SHP77 (cell line): ENCODE results near the gene SLC31A2.

Source experiments
- DNase-seq, 2 experiments: peaks; one replicate each; lab custom pipeline; 2025; lab: John Stamatoyannopoulos, UW

The SLC31A2 gene

GRCh38 chr9:113151696-113152630, 1.2 kb downstream of the SLC31A2 start:
- no peak for DNase-seq

- no peak for DNase-seq
These were observed 1.9 kb downstream of the SLC31A2 start for GRCh38 chr9:113152699-113153098.

DNA sequence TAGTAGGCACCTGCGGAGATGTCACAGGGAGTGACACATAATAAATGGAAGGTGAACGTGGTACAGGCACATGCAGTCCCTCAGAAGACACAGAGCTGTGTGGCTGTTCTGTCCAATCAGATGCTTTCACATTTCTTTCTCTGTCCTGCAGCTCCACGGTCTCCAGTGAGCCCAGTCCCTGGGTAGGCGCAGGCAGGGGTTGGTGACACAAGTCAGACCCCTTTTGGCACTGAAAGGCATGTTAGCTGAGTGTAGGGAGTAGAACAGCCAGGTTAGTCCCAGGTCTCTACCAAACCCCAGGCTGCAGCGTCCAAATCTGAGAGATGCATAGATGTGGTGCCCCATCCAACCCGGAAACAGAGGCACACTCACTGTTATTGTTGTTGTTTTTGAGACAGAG, 2.8 kb downstream of the SLC31A2 start:
- DNase-seq: no peak

DNA sequence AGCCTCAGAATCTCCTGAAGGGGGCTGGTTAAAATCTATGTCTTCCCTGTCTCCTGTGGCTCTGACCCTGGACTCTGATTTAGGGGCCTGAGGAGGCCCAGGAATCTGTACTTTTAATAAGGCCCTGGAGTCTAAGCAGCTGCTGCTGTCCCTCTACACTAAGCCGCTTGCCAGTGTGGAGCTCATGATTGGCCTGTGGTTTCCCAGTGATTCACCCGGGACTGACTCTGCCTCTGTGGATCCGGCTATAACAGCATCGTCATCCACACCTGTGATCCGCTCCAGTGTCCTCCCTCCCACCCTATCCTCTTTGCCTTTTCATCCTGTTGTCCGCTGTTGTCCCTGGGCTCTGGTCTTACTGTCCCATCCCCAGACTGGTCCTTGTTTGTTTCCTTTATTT, 3.7 kb downstream of the SLC31A2 start:
- no peak for DNase-seq

- no peak for DNase-seq
These were observed 4.1 kb downstream of the SLC31A2 start for GRCh38 chr9:113154946-113155345.

DNA sequence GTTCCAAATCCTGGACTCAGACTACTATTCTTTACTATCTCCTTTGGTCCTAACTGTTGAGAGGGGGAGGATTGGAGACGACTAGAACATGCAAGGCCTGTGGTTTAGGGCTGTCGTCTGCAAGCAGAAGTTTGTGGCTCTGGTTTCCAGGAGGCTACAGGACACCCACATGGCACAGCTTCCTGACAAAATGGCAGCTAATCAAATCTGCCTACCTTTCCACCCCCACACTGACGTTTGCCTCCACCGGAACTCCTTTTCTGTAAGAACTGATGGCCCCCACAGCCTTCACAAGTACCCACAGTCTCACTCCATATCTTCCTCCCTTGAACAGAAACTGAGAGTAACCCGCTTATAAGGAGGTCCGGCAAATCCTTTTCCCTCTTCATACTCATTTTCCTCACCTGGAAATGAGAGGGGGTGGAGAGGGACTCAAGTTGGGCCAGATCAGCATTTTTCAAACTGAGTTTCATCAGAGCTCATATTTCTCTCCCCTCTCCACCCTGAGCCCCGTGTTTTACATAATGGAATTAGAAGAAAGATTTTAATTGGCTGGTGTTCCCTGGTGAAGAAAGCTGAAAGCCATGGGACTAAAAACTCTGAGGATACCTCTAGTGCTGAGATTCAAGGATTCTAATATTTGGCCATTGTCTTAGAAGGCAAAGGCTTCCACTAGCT, 5.2 kb downstream of the SLC31A2 start:
- no peak for DNase-seq

DNA sequence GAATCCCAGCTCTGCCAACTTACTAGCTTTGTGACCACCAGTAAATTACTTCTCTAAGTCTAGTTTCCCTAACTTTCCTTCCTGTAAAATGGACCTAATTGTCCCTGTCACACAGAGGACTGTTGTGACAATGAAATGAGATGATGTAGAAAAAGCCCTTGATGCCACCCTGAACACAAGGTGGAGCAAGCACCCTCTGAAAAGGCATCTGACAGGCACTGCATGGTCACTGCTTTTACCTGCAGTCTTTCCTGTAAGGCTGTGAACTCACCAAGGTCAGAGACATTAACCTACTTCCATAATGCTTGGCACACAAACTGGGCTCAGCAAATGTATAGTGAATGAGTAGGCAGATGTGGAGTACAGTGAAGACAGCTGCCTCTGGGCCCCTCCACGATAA, 6.1 kb downstream of the SLC31A2 start:
- no peak for DNase-seq

- DNase-seq: no peak
These were observed 7.6 kb downstream of the SLC31A2 start for GRCh38 chr9:113158446-113158845.

DNA sequence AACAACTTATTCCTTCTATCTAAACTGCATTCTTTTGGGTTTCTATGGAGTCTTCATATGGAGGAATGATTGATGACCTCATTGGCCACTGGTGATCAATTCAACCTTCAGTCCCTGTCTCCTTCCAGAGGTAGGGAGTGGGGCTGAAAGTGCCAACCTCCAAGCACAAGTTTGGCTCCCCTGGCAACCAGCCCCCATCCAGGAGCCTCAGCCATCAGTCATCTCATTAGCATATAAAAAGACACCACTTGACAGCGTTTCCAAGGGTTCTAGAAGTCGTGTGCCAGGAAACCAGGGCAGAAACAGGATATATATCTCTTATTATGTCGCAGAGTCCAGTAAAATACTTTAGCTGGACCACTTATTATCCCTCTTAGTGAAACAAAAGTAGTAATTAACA, 9.8 kb downstream of the SLC31A2 start:
- DNase-seq: no peak

- DNase-seq: no peak
These were observed 12.2 kb downstream of the SLC31A2 start for GRCh38 chr9:113163001-113163400.

- DNase-seq: no peak
These were observed 13.9 kb downstream of the SLC31A2 start for GRCh38 chr9:113164536-113165300.

GRCh38 chr9:113166039-113166438, 15.2 kb downstream of the SLC31A2 start:
- DNase-seq: no peak

- no peak for DNase-seq
These were observed 18.0 kb downstream of the SLC31A2 start for GRCh38 chr9:113168809-113169208.

DNA sequence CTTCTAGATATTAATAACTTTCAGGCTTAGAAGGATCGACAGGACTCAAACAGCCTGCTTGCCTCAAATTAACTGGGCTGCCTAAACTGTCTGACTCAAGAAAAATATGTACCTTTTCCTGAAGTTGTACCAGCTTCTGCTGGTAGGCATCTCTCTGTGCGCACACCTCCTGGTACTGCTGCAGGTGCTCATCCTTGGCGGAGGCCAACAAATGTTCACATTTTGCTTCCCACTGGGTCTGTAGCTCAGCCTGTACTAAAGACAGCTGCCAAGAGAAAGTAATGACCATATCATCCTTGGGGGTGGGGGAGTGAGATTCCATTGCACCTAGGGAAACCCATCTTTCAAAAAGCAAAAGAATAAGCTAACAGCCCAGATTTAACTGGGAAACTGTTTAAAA, 22.5 kb downstream of the SLC31A2 start:
- no peak for DNase-seq

DNA sequence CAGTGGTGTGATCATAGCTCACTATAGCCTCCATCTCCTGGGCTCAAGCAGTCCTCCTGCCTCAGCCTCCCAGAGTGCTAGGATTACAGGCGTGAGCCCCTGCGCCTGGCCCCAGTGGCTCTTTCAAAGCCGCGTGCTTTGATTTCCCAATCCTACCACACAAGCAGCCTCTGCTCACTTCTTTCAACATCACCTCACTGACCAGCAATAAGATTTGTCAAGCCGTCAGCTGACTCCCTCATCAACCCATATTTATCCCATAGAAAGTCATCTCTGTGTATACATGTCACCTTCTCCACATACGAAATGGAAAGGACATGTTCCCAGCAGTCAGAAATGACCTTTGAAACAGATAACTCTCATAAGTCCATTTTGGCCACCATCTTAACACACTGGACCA, 26.0 kb downstream of the SLC31A2 start:
- no peak for DNase-seq

GRCh38 chr9:113177251-113177650, 26.4 kb downstream of the SLC31A2 start:
- no peak for DNase-seq

DNA sequence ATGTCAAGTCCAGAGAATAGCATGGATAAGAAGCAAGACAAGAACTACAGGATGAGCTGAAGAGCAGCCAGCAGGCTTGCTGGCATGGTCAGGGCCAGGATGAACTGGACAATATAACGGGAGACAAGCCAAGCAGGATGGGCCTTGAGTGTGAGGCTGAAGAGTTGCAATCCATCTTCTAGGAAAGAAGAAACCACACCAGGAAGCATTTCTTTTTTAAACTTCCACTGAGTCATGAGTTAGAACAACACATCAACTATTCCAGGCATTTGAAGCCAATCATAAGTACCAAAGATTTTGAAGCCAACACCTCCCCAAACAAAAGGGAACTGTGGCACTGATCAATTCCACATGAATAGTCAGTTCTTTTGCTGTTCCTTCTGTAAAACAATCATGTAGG, 27.3 kb downstream of the SLC31A2 start:
- DNase-seq: no peak

GRCh38 chr9:113179839-113180238, 29.0 kb downstream of the SLC31A2 start:
- no peak for DNase-seq

DNA sequence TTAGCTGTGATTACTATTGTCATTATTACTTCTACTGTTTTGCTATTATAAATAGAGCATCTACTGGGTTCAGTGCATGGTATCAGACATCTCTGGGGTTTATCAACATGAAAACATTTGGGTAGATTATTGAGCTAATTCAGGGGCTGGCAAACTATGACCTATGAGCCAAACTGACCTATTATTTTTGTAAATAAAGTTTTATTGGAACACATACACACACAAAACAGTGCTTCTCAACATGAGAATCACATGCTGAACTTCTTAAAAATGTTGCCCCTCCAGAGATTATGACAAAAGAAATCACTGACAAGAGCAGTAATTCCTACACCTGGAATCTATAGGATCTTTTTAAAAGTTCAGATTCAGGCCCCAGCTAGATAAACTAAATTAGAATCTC, 30.4 kb downstream of the SLC31A2 start:
- DNase-seq: no peak

DNA sequence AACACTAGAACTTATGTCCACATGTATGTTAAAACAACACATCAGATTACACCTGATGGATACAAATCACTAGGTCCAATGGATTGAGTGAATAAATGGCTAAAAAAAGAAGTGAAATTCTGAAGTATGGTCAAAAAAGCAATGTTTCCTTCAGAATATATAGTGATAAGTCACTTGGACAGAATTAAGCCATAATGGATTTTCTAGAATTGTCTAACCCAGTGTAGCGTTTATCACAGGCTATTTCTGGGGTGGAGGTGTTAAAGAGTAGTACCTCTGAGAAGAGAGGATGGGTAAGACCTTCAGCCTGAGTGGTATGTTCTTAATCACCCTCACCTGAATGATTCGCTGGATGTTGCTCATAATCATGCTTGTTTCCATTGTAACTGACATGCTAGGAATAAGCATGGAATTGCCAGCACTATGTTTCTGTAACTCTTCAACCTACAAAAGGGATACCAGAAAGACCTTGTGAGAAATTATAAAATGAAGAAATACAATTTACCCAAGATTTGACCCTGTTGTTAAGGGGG, 33.2 kb downstream of the SLC31A2 start:
- no peak for DNase-seq

DNA sequence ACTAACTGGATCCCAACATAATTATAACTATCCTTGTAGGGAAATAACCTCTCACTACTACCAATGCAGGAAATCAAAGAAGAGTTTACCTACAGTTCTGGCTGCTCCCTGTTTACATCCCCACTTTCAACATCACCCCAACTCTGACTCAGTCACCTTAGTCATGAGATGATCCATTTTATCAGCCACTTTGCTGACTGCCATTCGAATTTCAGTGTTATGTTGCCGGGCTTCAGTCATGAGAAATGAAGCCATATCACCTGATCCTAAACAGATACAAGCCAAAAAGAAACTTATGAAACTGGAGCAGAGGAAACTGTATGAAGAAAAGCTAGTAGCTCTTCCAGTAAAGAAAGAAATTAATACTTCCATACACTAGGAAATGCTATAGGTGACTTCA, 33.7 kb downstream of the SLC31A2 start:
- no peak for DNase-seq

DNA sequence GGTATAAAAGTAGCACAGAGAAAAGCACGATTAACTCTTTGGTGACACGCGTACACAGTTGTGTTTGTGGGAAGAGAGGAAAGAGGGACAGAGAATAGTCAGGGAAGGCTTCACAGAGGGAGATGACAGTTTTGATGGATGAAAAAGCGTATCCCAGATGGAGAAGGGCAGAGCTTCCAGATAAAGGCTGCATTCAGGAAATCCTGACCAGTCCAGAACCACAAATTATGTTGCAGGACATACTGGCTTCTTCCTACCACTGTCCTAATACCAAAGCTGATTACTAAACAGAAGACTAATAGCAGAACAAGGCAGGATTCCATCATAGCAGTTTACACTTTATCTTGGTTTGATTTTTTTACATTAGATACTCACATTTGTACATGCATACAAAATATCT, 34.5 kb downstream of the SLC31A2 start:
- DNase-seq: no peak
